ENCODE data around the gene MTX2. TPM values are rescaled to one million over a fixed set of nuclear protein-coding genes. Genes with fewer than 3 reads are reported as not detected.

MTX2 gene
- polyA plus RNA-seq: 10 to 100 TPM; 43.1 to 45.4 TPM

- Histone ChIP-seq H3K36me3 (ENCODE audit: control insufficient read depth in 2 of 2, insufficient read depth in 2 of 2, low read length in 1 of 2) (no peaks in the 10 kb centered on the region), H3K9me3 (ENCODE audit: control insufficient read depth in 2 of 2, insufficient read depth in 1 of 2, low read depth in 1 of 2, low read length in 1 of 2) (no peaks in the 10 kb centered on the region), H3K27me3 (ENCODE audit: control insufficient read depth in 1 of 2, insufficient read depth in 2 of 2, low read length in 2 of 2) (no peaks in the 10 kb centered on the region), H3K4me3 (ENCODE audit: low read depth in 1 of 2, low read length in 2 of 2) (peak within 1 kb of the TSS; percentile 83 to 93), H3K27ac (ENCODE audit: low read depth in 2 of 2, low read length in 1 of 2) (peak within 1 kb of the TSS; percentile 84 to 92), H3K4me1 (ENCODE audit: control insufficient read depth in 2 of 2, insufficient read depth in 2 of 2, low read length in 1 of 2) (no peaks in the 10 kb centered on the region)
- 0 to 1% methylated on average over 57 to 58 of the region's 58 CpGs for WGBS, 2 donors
These were observed at the start of gene MTX2 for GRCh38 chr2:176269319-176270099. Gene MTX2 (plus strand): TSS chr2:176269442. CDS start chr2:176269630, 188 bp downstream.

- Histone ChIP-seq H3K27ac (ENCODE audit: low read depth in 2 of 2, low read length in 1 of 2) (no peak overlapping the region), H3K27me3 (ENCODE audit: control insufficient read depth in 1 of 2, insufficient read depth in 2 of 2, low read length in 2 of 2) (no peaks in the 10 kb centered on the region), H3K4me3 (ENCODE audit: low read depth in 1 of 2, low read length in 2 of 2) (no peak overlapping the region), H3K4me1 (ENCODE audit: control insufficient read depth in 2 of 2, insufficient read depth in 2 of 2, low read length in 1 of 2) (no peaks in the 10 kb centered on the region), H3K36me3 (ENCODE audit: control insufficient read depth in 2 of 2, insufficient read depth in 2 of 2, low read length in 1 of 2) (no peaks in the 10 kb centered on the region), H3K9me3 (ENCODE audit: control insufficient read depth in 2 of 2, insufficient read depth in 1 of 2, low read depth in 1 of 2, low read length in 1 of 2) (no peaks in the 10 kb centered on the region)
- WGBS, 2 donors: 75 to 76% methylated on average over 2 of the region's 2 CpGs
These were observed 41.4 kb upstream of the MTX2 start for GRCh38 chr2:176227874-176228273.

GRCh38 chr2:176234156-176234555 is 35.1 kb upstream of the MTX2 start:
- Histone ChIP-seq H3K9me3 (ENCODE audit: control insufficient read depth in 2 of 2, insufficient read depth in 1 of 2, low read depth in 1 of 2, low read length in 1 of 2) (no peaks in the 10 kb centered on the region), H3K4me3 (ENCODE audit: low read depth in 1 of 2, low read length in 2 of 2) (no peak overlapping the region), H3K27me3 (ENCODE audit: control insufficient read depth in 1 of 2, insufficient read depth in 2 of 2, low read length in 2 of 2) (peaks cover 0 to 3% of the 10 kb centered on the region in 2 donors), H3K36me3 (ENCODE audit: control insufficient read depth in 2 of 2, insufficient read depth in 2 of 2, low read length in 1 of 2) (no peaks in the 10 kb centered on the region), H3K27ac (ENCODE audit: low read depth in 2 of 2, low read length in 1 of 2) (no peak overlapping the region), H3K4me1 (ENCODE audit: control insufficient read depth in 2 of 2, insufficient read depth in 2 of 2, low read length in 1 of 2) (no peaks in the 10 kb centered on the region)
- WGBS, 2 donors: 54 to 57% methylated on average over 2 of the region's 2 CpGs

- Histone ChIP-seq H3K36me3 (ENCODE audit: control insufficient read depth in 2 of 2, insufficient read depth in 2 of 2, low read length in 1 of 2) (no peaks in the 10 kb centered on the region), H3K4me1 (ENCODE audit: control insufficient read depth in 2 of 2, insufficient read depth in 2 of 2, low read length in 1 of 2) (no peaks in the 10 kb centered on the region), H3K27me3 (ENCODE audit: control insufficient read depth in 1 of 2, insufficient read depth in 2 of 2, low read length in 2 of 2) (peaks cover 0 to 3% of the 10 kb centered on the region in 2 donors), H3K9me3 (ENCODE audit: control insufficient read depth in 2 of 2, insufficient read depth in 1 of 2, low read depth in 1 of 2, low read length in 1 of 2) (no peaks in the 10 kb centered on the region), H3K4me3 (ENCODE audit: low read depth in 1 of 2, low read length in 2 of 2) (no peak overlapping the region), H3K27ac (ENCODE audit: low read depth in 2 of 2, low read length in 1 of 2) (no peak overlapping the region)
- WGBS, 2 donors: 44 to 45% methylated on average over 1 of the region's 1 CpG
These were observed 34.3 kb upstream of the MTX2 start for GRCh38 chr2:176234940-176235339.

GRCh38 chr2:176237456-176237855 is 31.8 kb upstream of the MTX2 start:
- Histone ChIP-seq H3K9me3 (ENCODE audit: control insufficient read depth in 2 of 2, insufficient read depth in 1 of 2, low read depth in 1 of 2, low read length in 1 of 2) (no peaks in the 10 kb centered on the region), H3K36me3 (ENCODE audit: control insufficient read depth in 2 of 2, insufficient read depth in 2 of 2, low read length in 1 of 2) (no peaks in the 10 kb centered on the region), H3K27me3 (ENCODE audit: control insufficient read depth in 1 of 2, insufficient read depth in 2 of 2, low read length in 2 of 2) (peaks cover 0 to 3% of the 10 kb centered on the region in 2 donors), H3K4me3 (ENCODE audit: low read depth in 1 of 2, low read length in 2 of 2) (no peak overlapping the region), H3K4me1 (ENCODE audit: control insufficient read depth in 2 of 2, insufficient read depth in 2 of 2, low read length in 1 of 2) (no peaks in the 10 kb centered on the region), H3K27ac (ENCODE audit: low read depth in 2 of 2, low read length in 1 of 2) (no peak overlapping the region)
- 58 to 60% methylated on average over 4 of the region's 4 CpGs for WGBS, 2 donors

- no peaks in the 10 kb centered on the region for H3K9me3 ChIP-seq (ENCODE audit: control insufficient read depth in 2 of 2, insufficient read depth in 1 of 2, low read depth in 1 of 2, low read length in 1 of 2)
- H3K27me3 ChIP-seq (ENCODE audit: control insufficient read depth in 1 of 2, insufficient read depth in 2 of 2, low read length in 2 of 2): peaks cover 0 to 3% of the 10 kb centered on the region in 2 donors
- 85 to 87% methylated on average over 4 of the region's 4 CpGs for WGBS, 2 donors
- H3K4me3 ChIP-seq (ENCODE audit: low read depth in 1 of 2, low read length in 2 of 2): no peak overlapping the region
- no peaks in the 10 kb centered on the region for H3K36me3 ChIP-seq (ENCODE audit: control insufficient read depth in 2 of 2, insufficient read depth in 2 of 2, low read length in 1 of 2)
- no peaks in the 10 kb centered on the region for H3K4me1 ChIP-seq (ENCODE audit: control insufficient read depth in 2 of 2, insufficient read depth in 2 of 2, low read length in 1 of 2)
- H3K27ac ChIP-seq (ENCODE audit: low read depth in 2 of 2, low read length in 1 of 2): no peak overlapping the region
These were observed 30.2 kb upstream of the MTX2 start for GRCh38 chr2:176239031-176239430.

GRCh38 chr2:176240301-176240700 is 28.9 kb upstream of the MTX2 start:
- WGBS, 2 donors: 27 to 30% methylated on average over 1 of the region's 1 CpG

GRCh38 chr2:176242276-176242675 is 27.0 kb upstream of the MTX2 start:
- no peak overlapping the region for H3K4me3 ChIP-seq (ENCODE audit: low read depth in 1 of 2, low read length in 2 of 2)
- H3K4me1 ChIP-seq (ENCODE audit: control insufficient read depth in 2 of 2, insufficient read depth in 2 of 2, low read length in 1 of 2): no peaks in the 10 kb centered on the region
- no peak overlapping the region for H3K27ac ChIP-seq (ENCODE audit: low read depth in 2 of 2, low read length in 1 of 2)
- H3K36me3 ChIP-seq (ENCODE audit: control insufficient read depth in 2 of 2, insufficient read depth in 2 of 2, low read length in 1 of 2): no peaks in the 10 kb centered on the region
- H3K27me3 ChIP-seq (ENCODE audit: control insufficient read depth in 1 of 2, insufficient read depth in 2 of 2, low read length in 2 of 2): peaks cover 0 to 2% of the 10 kb centered on the region in 2 donors
- 64 to 73% methylated on average over 2 of the region's 2 CpGs for WGBS, 2 donors
- no peaks in the 10 kb centered on the region for H3K9me3 ChIP-seq (ENCODE audit: control insufficient read depth in 2 of 2, insufficient read depth in 1 of 2, low read depth in 1 of 2, low read length in 1 of 2)

More at GRCh38 chr2:176240301-176240700, 28.9 kb upstream of the MTX2 start:
- Histone ChIP-seq H3K4me1 (ENCODE audit: control insufficient read depth in 2 of 2, insufficient read depth in 2 of 2, low read length in 1 of 2) (no peaks in the 10 kb centered on the region), H3K36me3 (ENCODE audit: control insufficient read depth in 2 of 2, insufficient read depth in 2 of 2, low read length in 1 of 2) (no peaks in the 10 kb centered on the region), H3K4me3 (ENCODE audit: low read depth in 1 of 2, low read length in 2 of 2) (no peak overlapping the region), H3K27me3 (ENCODE audit: control insufficient read depth in 1 of 2, insufficient read depth in 2 of 2, low read length in 2 of 2) (peaks cover 0 to 3% of the 10 kb centered on the region in 2 donors), H3K27ac (ENCODE audit: low read depth in 2 of 2, low read length in 1 of 2) (no peak overlapping the region), H3K9me3 (ENCODE audit: control insufficient read depth in 2 of 2, insufficient read depth in 1 of 2, low read depth in 1 of 2, low read length in 1 of 2) (no peaks in the 10 kb centered on the region)

GRCh38 chr2:176246331-176246730 is 22.9 kb upstream of the MTX2 start:
- no peaks in the 10 kb centered on the region for H3K4me1 ChIP-seq (ENCODE audit: control insufficient read depth in 2 of 2, insufficient read depth in 2 of 2, low read length in 1 of 2)
- peaks cover 0 to 2% of the 10 kb centered on the region in 2 donors for H3K27me3 ChIP-seq (ENCODE audit: control insufficient read depth in 1 of 2, insufficient read depth in 2 of 2, low read length in 2 of 2)
- H3K27ac ChIP-seq (ENCODE audit: low read depth in 2 of 2, low read length in 1 of 2): no peak overlapping the region
- H3K4me3 ChIP-seq (ENCODE audit: low read depth in 1 of 2, low read length in 2 of 2): no peak overlapping the region
- H3K36me3 ChIP-seq (ENCODE audit: control insufficient read depth in 2 of 2, insufficient read depth in 2 of 2, low read length in 1 of 2): no peaks in the 10 kb centered on the region
- 65 to 70% methylated on average over 4 of the region's 4 CpGs for WGBS, 2 donors
- H3K9me3 ChIP-seq (ENCODE audit: control insufficient read depth in 2 of 2, insufficient read depth in 1 of 2, low read depth in 1 of 2, low read length in 1 of 2): no peaks in the 10 kb centered on the region

- Histone ChIP-seq H3K4me1 (ENCODE audit: control insufficient read depth in 2 of 2, insufficient read depth in 2 of 2, low read length in 1 of 2) (no peaks in the 10 kb centered on the region), H3K27me3 (ENCODE audit: control insufficient read depth in 1 of 2, insufficient read depth in 2 of 2, low read length in 2 of 2) (peaks cover 0 to 2% of the 10 kb centered on the region in 2 donors), H3K9me3 (ENCODE audit: control insufficient read depth in 2 of 2, insufficient read depth in 1 of 2, low read depth in 1 of 2, low read length in 1 of 2) (no peaks in the 10 kb centered on the region), H3K27ac (ENCODE audit: low read depth in 2 of 2, low read length in 1 of 2) (no peak overlapping the region), H3K4me3 (ENCODE audit: low read depth in 1 of 2, low read length in 2 of 2) (no peak overlapping the region), H3K36me3 (ENCODE audit: control insufficient read depth in 2 of 2, insufficient read depth in 2 of 2, low read length in 1 of 2) (no peaks in the 10 kb centered on the region)
- 69 to 76% methylated on average over 4 of the region's 4 CpGs for WGBS, 2 donors
These were observed 21.4 kb upstream of the MTX2 start for GRCh38 chr2:176247859-176248258.
